ENCODE data around the gene HPS1. TPM values are rescaled to one million over a fixed set of nuclear protein-coding genes. Genes with fewer than 3 reads are reported as not detected.
A peak's percentile ranks its signal among the peaks of the same experiment; 100 is the strongest.

The HPS1 gene
- total RNA-seq, 2 experiments from 2014 or later: 51.9 to 53.2 TPM

GRCh38 chr10:98429320-98430072, 17.2 kb downstream of the HPS1 start:
- Mint-ChIP-seq H3K27ac (no peak overlapping the region), H3K27me3 (no peaks in the 10 kb centered on the region), H3K4me1 (no peaks in the 10 kb centered on the region), H3K9me3 (ENCODE audit: low read depth) (peaks cover 2% of the 10 kb centered on the region), H3K4me3 (no peak overlapping the region), H3K36me3 (ENCODE audit: low read depth) (peaks cover 42% of the 10 kb centered on the region)
- ATAC-seq: no peak
- no peak for DNase-seq
- POLR2A ChIA-PET: interaction anchor here (0.6 kb wide), 1 partner anchor 743 kb away, joined by 3 read pairs; no protein-coding TSS in a partner anchor
- CTCF ChIA-PET: interaction anchor here (0.7 to 1.4 kb wide), 2 partner anchors 20 to 237 kb away, joined by 4 read pairs; no protein-coding TSS in a partner anchor
- intact Hi-C loops (cut with DNase I, micrococcal nuclease): no loop called here

GRCh38 chr10:98427011-98427515, 19.7 kb downstream of the HPS1 start:
- no peak overlapping the region for H3K4me3 Mint-ChIP-seq
- POLR2A ChIA-PET: no interaction called here
- H3K27me3 Mint-ChIP-seq: no peaks in the 10 kb centered on the region
- peaks cover 23% of the 10 kb centered on the region for H3K36me3 Mint-ChIP-seq (ENCODE audit: low read depth)
- intact Hi-C loops (cut with DNase I, micrococcal nuclease): no loop called here
- no peaks in the 10 kb centered on the region for H3K9me3 Mint-ChIP-seq (ENCODE audit: low read depth)
- CTCF ChIA-PET: interaction anchor here (0.6 to 1.6 kb wide), 3 partner anchors 14 to 252 kb away, joined by 4 to 6 read pairs (median 4); no protein-coding TSS in a partner anchor
- H3K4me1 Mint-ChIP-seq: no peaks in the 10 kb centered on the region
- ATAC-seq (no peak), DNase-seq (no peak)
- no peak overlapping the region for H3K27ac Mint-ChIP-seq

- ChIA-PET CTCF (interaction anchor here (0.5 to 2.2 kb wide), 19 partner anchors 9 to 1300 kb away, joined by 3 to 10 read pairs (median 4); partner anchors contain the start of genes ENTPD7 and PYROXD2), POLR2A (interaction anchor here (0.6 kb wide), 1 partner anchor 432 kb away, joined by 4 read pairs; no protein-coding TSS in a partner anchor)
- Mint-ChIP-seq H3K27me3 (no peaks in the 10 kb centered on the region), H3K36me3 (ENCODE audit: low read depth) (peaks cover 15% of the 10 kb centered on the region), H3K4me3 (no peak overlapping the region), H3K4me1 (no peaks in the 10 kb centered on the region), H3K9me3 (ENCODE audit: low read depth) (no peaks in the 10 kb centered on the region), H3K27ac (no peak overlapping the region)
- DNase-seq (peak; percentile 73), ATAC-seq (peak; percentile 87)
- intact Hi-C loops (cut with DNase I, micrococcal nuclease): loop anchor here in 1 of 2 experiments (2.0 kb wide), 1 partner anchor 241 kb away; no protein-coding TSS in a partner anchor
Measured at GRCh38 chr10:98425511-98426352, 21.0 kb downstream of the HPS1 start.

GRCh38 chr10:98424295-98425254, 22.2 kb downstream of the HPS1 start:
- intact Hi-C loops (cut with DNase I, micrococcal nuclease): loop anchor here in 1 of 2 experiments (2.0 kb wide), 1 partner anchor 242 kb away; no protein-coding TSS in a partner anchor
- ChIA-PET POLR2A (no interaction called here), CTCF (interaction anchor here (0.5 to 2.2 kb wide), 12 partner anchors 8 to 632 kb away, joined by 3 to 10 read pairs (median 6); partner anchors contain the start of gene PYROXD2)
- Mint-ChIP-seq H3K4me1 (no peaks in the 10 kb centered on the region), H3K4me3 (no peak overlapping the region), H3K36me3 (ENCODE audit: low read depth) (peaks cover 12% of the 10 kb centered on the region), H3K27me3 (no peaks in the 10 kb centered on the region), H3K27ac (no peak overlapping the region), H3K9me3 (ENCODE audit: low read depth) (no peaks in the 10 kb centered on the region)
- no peak for DNase-seq
- no peak for ATAC-seq

- ChIA-PET POLR2A (no interaction called here), CTCF (interaction anchor here (1.1 kb wide), 1 partner anchor 12 kb away, joined by 3 read pairs; no protein-coding TSS in a partner anchor)
- no peak overlapping the region for H3K27ac Mint-ChIP-seq
- no peaks in the 10 kb centered on the region for H3K4me1 Mint-ChIP-seq
- DNase-seq (no peak), ATAC-seq (no peak)
- intact Hi-C loops (cut with DNase I, micrococcal nuclease): loop anchor here in 1 of 2 experiments (2.0 kb wide), 1 partner anchor 243 kb away; no protein-coding TSS in a partner anchor
- no peaks in the 10 kb centered on the region for H3K27me3 Mint-ChIP-seq
- H3K36me3 Mint-ChIP-seq (ENCODE audit: low read depth): peaks cover 13% of the 10 kb centered on the region
- H3K9me3 Mint-ChIP-seq (ENCODE audit: low read depth): no peaks in the 10 kb centered on the region
- H3K4me3 Mint-ChIP-seq: no peak overlapping the region
Measured at GRCh38 chr10:98423691-98424120, 23.0 kb downstream of the HPS1 start.

GRCh38 chr10:98422182-98422581, 24.6 kb downstream of the HPS1 start:
- Mint-ChIP-seq H3K27me3 (no peaks in the 10 kb centered on the region), H3K27ac (no peak overlapping the region), H3K4me3 (no peak overlapping the region), H3K4me1 (no peaks in the 10 kb centered on the region), H3K9me3 (ENCODE audit: low read depth) (no peaks in the 10 kb centered on the region), H3K36me3 (ENCODE audit: low read depth) (peaks cover 8% of the 10 kb centered on the region)
- ChIA-PET CTCF (no interaction called here), POLR2A (no interaction called here)
- DNase-seq (no peak), ATAC-seq (no peak)
- intact Hi-C loops (cut with DNase I, micrococcal nuclease): no loop called here

- POLR2A ChIA-PET: no interaction called here
- no peaks in the 10 kb centered on the region for H3K27me3 Mint-ChIP-seq
- DNase-seq: no peak
Measured at GRCh38 chr10:98420786-98421185, 25.9 kb downstream of the HPS1 start.

GRCh38 chr10:98419469-98420261, 27.1 kb downstream of the HPS1 start:
- CTCF ChIA-PET: no interaction called here
- Mint-ChIP-seq H3K4me1 (peaks cover 8% of the 10 kb centered on the region), H3K27me3 (no peaks in the 10 kb centered on the region), H3K36me3 (ENCODE audit: low read depth) (peaks cover 8% of the 10 kb centered on the region), H3K9me3 (ENCODE audit: low read depth) (no peaks in the 10 kb centered on the region), H3K27ac (no peak overlapping the region), H3K4me3 (no peak overlapping the region)
- POLR2A ChIA-PET: no interaction called here
- ATAC-seq: no peak
- DNase-seq: no peak
- intact Hi-C loops (cut with DNase I, micrococcal nuclease): no loop called here

More at GRCh38 chr10:98420786-98421185, 25.9 kb downstream of the HPS1 start:
- no peaks in the 10 kb centered on the region for H3K4me1 Mint-ChIP-seq
- H3K4me3 Mint-ChIP-seq: no peak overlapping the region
- ATAC-seq: no peak
- CTCF ChIA-PET: interaction anchor here (0.6 kb wide), 1 partner anchor 42 kb away, joined by 4 read pairs; no protein-coding TSS in a partner anchor
- no peak overlapping the region for H3K27ac Mint-ChIP-seq
- intact Hi-C loops (cut with DNase I, micrococcal nuclease): no loop called here
- peaks cover 8% of the 10 kb centered on the region for H3K36me3 Mint-ChIP-seq (ENCODE audit: low read depth)
- H3K9me3 Mint-ChIP-seq (ENCODE audit: low read depth): no peaks in the 10 kb centered on the region

- H3K4me1 Mint-ChIP-seq: peaks cover 15% of the 10 kb centered on the region
- H3K4me3 Mint-ChIP-seq: no peak overlapping the region
- H3K27ac Mint-ChIP-seq: no peak overlapping the region
- intact Hi-C loops (cut with DNase I, micrococcal nuclease): no loop called here
- H3K27me3 Mint-ChIP-seq: no peaks in the 10 kb centered on the region
- DNase-seq: no peak
- no peaks in the 10 kb centered on the region for H3K9me3 Mint-ChIP-seq (ENCODE audit: low read depth)
- no peak for ATAC-seq
- ChIA-PET CTCF (interaction anchor here (0.7 kb wide), 1 partner anchor 462 kb away, joined by 3 read pairs; no protein-coding TSS in a partner anchor), POLR2A (no interaction called here)
- H3K36me3 Mint-ChIP-seq (ENCODE audit: low read depth): peaks cover 4% of the 10 kb centered on the region
Measured at GRCh38 chr10:98418665-98419468, 27.9 kb downstream of the HPS1 start.

Data from activated CD4-positive, alpha-beta T cell treated with anti-CD3 and anti-CD28 coated beads for 36 hours (primary cell).